Astrocyte (in vitro differentiated cells and primary cell): Measurements from ENCODE around the gene KRT17.

Source experiments
- CTCF ChIP-seq: IDR thresholded peaks from 2 replicates; pipeline ENCODE4 v1.5.1; 2011; ENCODE audit warnings: low read depth, mild to moderate bottlenecking, inconsistent platforms, low read length, moderate library complexity; ENCODE audit not compliant: insufficient read depth
- EZH2 ChIP-seq: IDR thresholded peaks from 2 replicates; pipeline ENCODE4 v1.6.1; 2012; ENCODE audit warnings: mild to moderate bottlenecking, low read length, inconsistent platforms; ENCODE audit not compliant: insufficient read depth

DNA sequence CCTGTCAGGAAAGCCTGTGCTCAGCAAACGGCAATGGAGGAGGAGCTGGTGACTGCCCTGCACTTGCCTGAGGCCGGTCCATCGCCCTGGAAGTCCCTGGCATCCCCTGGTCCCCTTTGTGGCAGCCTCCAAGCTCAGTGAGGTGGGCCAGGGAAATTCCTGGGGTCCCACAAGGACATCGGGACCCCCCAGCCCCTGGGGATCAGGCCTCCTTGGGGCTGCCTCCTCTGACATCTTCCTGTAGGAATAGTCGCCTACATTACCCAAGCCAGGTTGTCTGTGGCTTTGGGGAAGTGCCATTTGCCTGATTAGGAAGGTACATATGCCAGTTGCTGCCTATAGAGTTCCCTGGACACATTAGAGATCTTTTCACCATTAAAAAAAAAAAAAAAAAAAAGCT, 45.4 kb downstream of the KRT17 start:
- no peak for TF ChIP-seq CTCF
- no peak for TF ChIP-seq EZH2
